Fibroblast of villous mesenchyme (primary cell): ENCODE results near the gene PRELID3B. TPM values are rescaled to one million over a fixed set of nuclear protein-coding genes. Genes with fewer than 3 reads are reported as not detected.

Experiments
- DNase-seq: peaks from one replicate; pipeline ENCODE4 v3.0.0-alpha.2; 2010; ENCODE audit warnings: low read depth
- H3K4me3 ChIP-seq: 2 replicates; pipeline ENCODE4 v1.5.1; 2011; ENCODE audit warnings: low read depth, mild to moderate bottlenecking, low read length
- CTCF ChIP-seq: IDR thresholded peaks from 2 replicates; pipeline ENCODE4 v1.5.1; 2012; ENCODE audit warnings: low read depth, mild to moderate bottlenecking, low read length; ENCODE audit not compliant: insufficient read depth
- total RNA-seq: library from RNA; depleted of rRNA; stranded (reverse); fragments of >200 nt; gene quantifications from 2 replicates; pipeline ENCODE4 v1.2.3, GENCODE V29; 2012

The PRELID3B gene
- total RNA-seq, 1 donor = 85.1 TPM

DNA sequence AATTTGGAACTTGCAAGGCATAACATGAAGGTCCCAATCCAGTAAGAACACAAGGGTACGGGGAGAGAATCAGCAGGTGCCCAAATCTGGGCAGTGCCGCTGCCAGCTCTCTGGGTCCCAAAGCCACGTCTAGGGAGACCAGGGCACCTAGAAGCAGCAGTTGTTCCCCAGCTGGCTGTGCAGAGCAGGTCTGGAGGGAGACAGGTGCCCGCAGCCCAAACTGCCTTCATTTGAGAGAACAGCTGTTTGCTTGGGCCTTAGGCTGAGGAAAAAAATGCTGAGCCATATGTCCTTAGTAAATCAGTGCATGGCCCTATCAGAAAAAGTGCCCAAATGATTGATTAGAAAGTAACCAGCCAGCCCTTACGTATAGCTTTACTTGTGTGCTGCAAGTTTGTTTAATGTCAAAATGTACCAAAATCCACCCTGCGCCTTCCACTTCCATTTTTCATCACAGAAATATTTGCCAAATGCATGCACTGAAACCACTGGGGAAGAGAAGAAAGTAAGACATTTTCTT lies 9.1 kb upstream of the PRELID3B start:
- no peak for DNase-seq
- TF ChIP-seq CTCF = no peak
- no peak overlapping the region for H3K4me3 ChIP-seq

- TF ChIP-seq CTCF = no peak
- DNase-seq = no peak
Measured at GRCh38 chr20:59050437-59050836, 7.9 kb upstream of the PRELID3B start.

GRCh38 chr20:59048681-59049030 lies 6.1 kb upstream of the PRELID3B start:
- no peak for DNase-seq
- TF ChIP-seq CTCF = no peak
- no peak overlapping the region for H3K4me3 ChIP-seq

More at GRCh38 chr20:59050437-59050836, 7.9 kb upstream of the PRELID3B start:
- no peak overlapping the region for H3K4me3 ChIP-seq

DNA sequence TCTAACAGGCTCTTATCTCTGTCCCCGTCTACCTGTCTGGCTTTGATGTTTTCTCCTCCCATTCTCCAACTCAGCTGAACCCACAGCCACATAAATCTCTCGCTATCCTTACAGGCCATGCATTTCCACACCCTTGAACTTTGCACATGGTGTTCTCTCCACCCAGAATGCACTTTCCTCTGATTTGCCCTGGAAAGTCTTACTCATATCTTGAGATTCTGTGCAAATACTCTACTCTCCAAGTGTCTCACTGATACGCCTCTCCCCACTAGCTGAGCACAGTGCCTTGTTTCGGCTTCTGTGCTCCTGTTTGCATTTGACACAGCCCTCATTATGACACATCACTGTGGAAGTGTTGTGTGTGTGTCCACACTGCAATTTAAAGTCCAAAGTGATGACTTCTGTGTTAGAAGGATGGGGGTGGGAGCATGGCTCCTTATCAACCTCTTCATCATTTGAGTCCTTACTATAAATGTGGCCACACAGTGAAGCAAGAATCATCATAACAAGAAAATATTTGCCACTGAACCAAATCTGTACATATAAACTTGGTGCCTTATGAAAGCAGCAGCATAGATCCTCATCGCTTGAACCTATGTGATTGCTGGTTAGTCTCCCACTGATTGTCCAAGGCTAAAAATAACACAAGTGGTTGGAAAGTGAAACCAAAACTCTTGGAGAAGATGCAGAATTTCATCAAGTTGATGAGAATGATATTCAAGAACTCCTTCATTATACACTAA lies 5.5 kb upstream of the PRELID3B start:
- TF ChIP-seq CTCF = no peak
- no peak overlapping the region for H3K4me3 ChIP-seq
- peak; percentile 38 for DNase-seq

DNA sequence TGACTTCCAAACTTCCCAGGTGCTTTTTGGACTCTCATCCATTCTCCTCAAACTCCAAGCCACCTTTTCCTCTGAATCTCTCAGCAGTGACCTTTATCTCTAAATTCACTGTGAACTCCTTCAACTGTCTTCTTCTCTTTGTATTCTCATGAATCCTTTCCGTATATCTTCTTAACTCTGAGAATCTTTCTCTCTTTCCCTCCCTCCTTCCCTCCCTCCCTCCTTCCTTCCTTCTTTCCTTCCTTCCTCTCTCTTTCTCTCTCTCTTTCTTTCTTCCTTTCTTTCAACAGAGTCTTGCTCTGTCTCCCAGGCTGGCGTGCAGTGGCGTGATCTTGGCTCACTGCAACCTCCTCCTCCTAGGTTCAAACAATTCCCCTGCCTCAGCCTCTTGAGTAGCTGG lies 4.3 kb upstream of the PRELID3B start:
- H3K4me3 ChIP-seq = no peak overlapping the region
- no peak for DNase-seq
- no peak for TF ChIP-seq CTCF

- H3K4me3 ChIP-seq = no peak overlapping the region
- TF ChIP-seq CTCF = no peak
- no peak for DNase-seq
Measured at GRCh38 chr20:59044796-59045195, 2.2 kb upstream of the PRELID3B start.

DNA sequence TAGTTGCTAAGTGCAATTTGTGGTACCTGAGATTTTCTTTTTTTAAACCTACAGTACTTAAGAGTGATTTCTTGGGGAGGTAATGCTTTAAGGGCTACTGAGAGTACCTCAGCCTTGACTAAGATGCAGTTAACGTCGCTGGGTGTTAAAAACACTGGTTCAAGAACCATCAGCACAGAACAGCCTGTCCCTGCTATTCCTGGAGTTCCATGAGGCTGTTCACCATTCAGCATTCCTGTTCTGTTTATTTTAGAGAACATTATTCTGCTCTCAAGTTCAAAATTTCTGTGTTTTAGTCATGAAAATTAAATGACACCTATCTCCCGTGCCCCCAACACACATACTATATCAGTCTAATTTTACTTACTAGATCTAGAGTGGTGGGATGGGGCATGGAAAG lies 1.7 kb upstream of the PRELID3B start:
- H3K4me3 ChIP-seq = no peak overlapping the region
- no peak for DNase-seq
- no peak for TF ChIP-seq CTCF
